IPS DF 6.9 (cell line): ENCODE data around the gene METTL16.
"Not testable (repeated sequence)": the region's sequence is repeated elsewhere in the genome, so short reads cannot be mapped to it uniquely, and the experiment has no call there.

Experiments
- DNase-seq: peaks from one replicate; pipeline ENCODE4 v3.0.0-alpha.2; 2013; ENCODE audit warnings: low read depth, low spot score
- H3K27ac ChIP-seq: one replicate; pipeline ENCODE4 v1.5.1; 2013; ENCODE audit warnings: low read length, control low read depth
- H3K27me3 ChIP-seq: 2 replicates; pipeline ENCODE4 v1.6.1; 2013; ENCODE audit warnings: mild to moderate bottlenecking, low read length; ENCODE audit not compliant: control insufficient read depth, insufficient read depth
- H3K36me3 ChIP-seq: 2 replicates; pipeline ENCODE4 v1.6.1; 2013; ENCODE audit warnings: low read length; ENCODE audit not compliant: control insufficient read depth, insufficient read depth
- H3K4me1 ChIP-seq: 2 replicates; pipeline ENCODE4 v1.6.1; 2013; ENCODE audit warnings: low read length; ENCODE audit not compliant: control insufficient read depth, insufficient read depth
- H3K4me3 ChIP-seq: 2 replicates; pipeline ENCODE4 v1.5.1; 2013; ENCODE audit warnings: mild to moderate bottlenecking, low read length
- H3K9me3 ChIP-seq: 2 replicates; pipeline ENCODE4 v1.6.1; 2013; ENCODE audit warnings: low read length, inconsistent platforms; ENCODE audit not compliant: control insufficient read depth, insufficient read depth
- WGBS: extraction: QIAGEN DNeasy Blood & Tissue Kit; methylation state at CpG from one replicate; pipeline ENCODE4 v1.1.7; 2013; ENCODE audit warnings: mixed read lengths, missing lambda C conversion rate; ENCODE audit not compliant: insufficient read length, insufficient coverage; 5-methylcytosine and 5-hydroxymethylcytosine counted together

The METTL16 gene

GRCh38 chr17:2511462-2512369 is at the start of gene METTL16:
TSS of gene METTL16 (minus strand) at chr17:2511888. CDS start at chr17:2502331, 9,557 bp downstream.
- no peak within 1 kb of the TSS for H3K27ac ChIP-seq
- peak; percentile 98 for DNase-seq
- no peaks in the 10 kb centered on the region for H3K36me3 ChIP-seq
- no peaks in the 10 kb centered on the region; the same call in 1 of the 2 replicates for H3K4me1 ChIP-seq
- H3K27me3 ChIP-seq = no peaks in the 10 kb centered on the region; the same call in 1 of the 2 replicates
- H3K4me3 ChIP-seq = peak within 1 kb of the TSS; percentile 93
- H3K9me3 ChIP-seq = no peaks in the 10 kb centered on the region
- WGBS = no CpG with 5 or more reads among the region's 49 CpGs

GRCh38 chr17:2560658-2561057 is 49.0 kb upstream of the METTL16 start:
- H3K4me3 ChIP-seq = no peak overlapping the region
- 100% methylated on average over 1 of the region's 5 CpGs for WGBS
- DNase-seq = no peak
- H3K27me3 ChIP-seq = no peaks in the 10 kb centered on the region
- no peaks in the 10 kb centered on the region for H3K36me3 ChIP-seq
- no peak overlapping the region for H3K27ac ChIP-seq
- no peaks in the 10 kb centered on the region for H3K4me1 ChIP-seq
- peaks cover 1% of the 10 kb centered on the region; the same call in 1 of the 2 replicates for H3K9me3 ChIP-seq

- no peaks in the 10 kb centered on the region for H3K27me3 ChIP-seq
- DNase-seq = no peak
- H3K9me3 ChIP-seq = no peaks in the 10 kb centered on the region
- H3K4me3 ChIP-seq = no peak overlapping the region
- no peaks in the 10 kb centered on the region for H3K36me3 ChIP-seq
- no peak overlapping the region for H3K27ac ChIP-seq
- no peaks in the 10 kb centered on the region for H3K4me1 ChIP-seq
- WGBS = no CpG with 5 or more reads among the region's 9 CpGs
Observed at GRCh38 chr17:2551928-2552327, 40.2 kb upstream of the METTL16 start.

- WGBS = no CpG with 5 or more reads among the region's 10 CpGs
- no peak overlapping the region for H3K4me3 ChIP-seq
- H3K4me1 ChIP-seq = no peaks in the 10 kb centered on the region
- peak; percentile 29 for DNase-seq
- H3K36me3 ChIP-seq = no peaks in the 10 kb centered on the region
- no peaks in the 10 kb centered on the region for H3K9me3 ChIP-seq
- no peak overlapping the region for H3K27ac ChIP-seq
- no peaks in the 10 kb centered on the region for H3K27me3 ChIP-seq
Observed at GRCh38 chr17:2551493-2551892, 39.8 kb upstream of the METTL16 start.

GRCh38 chr17:2549392-2550211 is 37.9 kb upstream of the METTL16 start:
- Histone ChIP-seq H3K27ac (no peak overlapping the region), H3K36me3 (no peaks in the 10 kb centered on the region), H3K27me3 (no peaks in the 10 kb centered on the region), H3K4me3 (no peak overlapping the region), H3K9me3 (no peaks in the 10 kb centered on the region), H3K4me1 (no peaks in the 10 kb centered on the region)
- WGBS = 100% methylated on average over 1 of the region's 8 CpGs
- no peak for DNase-seq

GRCh38 chr17:2548026-2548425 is 36.3 kb upstream of the METTL16 start:
- H3K27me3 ChIP-seq, H3K4me3 ChIP-seq, H3K9me3 ChIP-seq, H3K27ac ChIP-seq, DNase-seq, H3K36me3 ChIP-seq, H3K4me1 ChIP-seq: not testable (repeated sequence)
- WGBS = no CpG with 5 or more reads among the region's 9 CpGs

- no peak for DNase-seq
- Histone ChIP-seq H3K27ac (no peak overlapping the region), H3K4me3 (no peak overlapping the region), H3K9me3 (no peaks in the 10 kb centered on the region), H3K27me3 (no peaks in the 10 kb centered on the region), H3K36me3 (no peaks in the 10 kb centered on the region), H3K4me1 (no peaks in the 10 kb centered on the region)
- WGBS = no CpG with 5 or more reads among the region's 9 CpGs
Observed at GRCh38 chr17:2547176-2547575, 35.5 kb upstream of the METTL16 start.

- no peaks in the 10 kb centered on the region for H3K27me3 ChIP-seq
- H3K9me3 ChIP-seq = no peaks in the 10 kb centered on the region
- no peaks in the 10 kb centered on the region for H3K4me1 ChIP-seq
- WGBS = no CpG with 5 or more reads among the region's 7 CpGs
- H3K4me3 ChIP-seq = no peak overlapping the region
- H3K36me3 ChIP-seq = no peaks in the 10 kb centered on the region
- no peak overlapping the region for H3K27ac ChIP-seq
- no peak for DNase-seq
Observed at GRCh38 chr17:2545393-2545792, 33.7 kb upstream of the METTL16 start.

- Histone ChIP-seq H3K27ac (no peak overlapping the region), H3K9me3 (no peaks in the 10 kb centered on the region), H3K4me3 (no peak overlapping the region), H3K36me3 (no peaks in the 10 kb centered on the region), H3K27me3 (no peaks in the 10 kb centered on the region), H3K4me1 (no peaks in the 10 kb centered on the region)
- no peak for DNase-seq
- no CpG with 5 or more reads among the region's 7 CpGs for WGBS
Observed at GRCh38 chr17:2542456-2542855, 30.8 kb upstream of the METTL16 start.

- H3K4me1 ChIP-seq = no peaks in the 10 kb centered on the region
- no peak overlapping the region for H3K4me3 ChIP-seq
- H3K27me3 ChIP-seq = no peaks in the 10 kb centered on the region
- no CpG with 5 or more reads among the region's 4 CpGs for WGBS
- H3K36me3 ChIP-seq = no peaks in the 10 kb centered on the region
- H3K9me3 ChIP-seq = no peaks in the 10 kb centered on the region
- no peak for DNase-seq
- H3K27ac ChIP-seq = no peak overlapping the region
Observed at GRCh38 chr17:2542056-2542455, 30.4 kb upstream of the METTL16 start.
